Measurements from ENCODE around the gene TTYH2. TPM values are rescaled to one million over a fixed set of nuclear protein-coding genes. Genes with fewer than 3 reads are reported as not detected.

TTYH2 gene
- polyA plus RNA-seq, 3 donors: 12.3 to 57.4 (median 18.7) TPM

- no peaks in the 10 kb centered on the region for H3K27me3 ChIP-seq (ENCODE audit: control insufficient read depth in 2 of 2, insufficient read depth in 2 of 2, low read length in 2 of 2)
- H3K27ac Mint-ChIP-seq: peak overlapping the region in 6 of 7 donors; percentile 55 to 88 (median 74)
- DNase-seq: no peak
- H3K4me3 ChIP-seq (replicated peaks in 1 of 3; ENCODE audit: low read depth in 2 of 3, low read length in 3 of 3): no peak overlapping the region
- H3K27ac ChIP-seq (ENCODE audit: low read depth in 1 of 2, low read length in 2 of 2): peak overlapping the region; percentile 26 to 31
- intact Hi-C loops (cut with micrococcal nuclease): no loop called here
- H3K36me3 ChIP-seq (replicated peaks in 1 of 2; ENCODE audit: control insufficient read depth in 1 of 2, insufficient read depth in 2 of 2, low read length in 2 of 2): peaks cover 37 to 48% of the 10 kb centered on the region in 2 donors
- no peak overlapping the region for H3K4me3 Mint-ChIP-seq
- no peaks in the 10 kb centered on the region for H3K9me3 Mint-ChIP-seq
- peaks cover 0 to 2% (median 0%) of the 10 kb centered on the region in 3 donors for H3K27me3 Mint-ChIP-seq (ENCODE audit: low read depth in 3 of 3)
- H2AFZ ChIP-seq (ENCODE audit: insufficient read depth, low read depth, low read length, poor library complexity, severe bottlenecking): no peak overlapping the region
- H3K9ac ChIP-seq (ENCODE audit: insufficient read depth, low read length, poor library complexity, severe bottlenecking): no peak overlapping the region
- TF ChIP-seq CTCF (IDR thresholded peaks at IDR 0.05): no peak
- peaks cover 53 to 72% of the 10 kb centered on the region in 2 donors for H3K36me3 Mint-ChIP-seq
- WGBS (ENCODE audit: insufficient coverage): no CpG with 5 or more reads among the region's 2 CpGs
- H4K20me1 ChIP-seq (ENCODE audit: insufficient read depth, low read length): no peaks in the 10 kb centered on the region
- H3K4me2 ChIP-seq (replicated peaks; ENCODE audit: extremely low read depth, low read length, poor library complexity, severe bottlenecking): no peak overlapping the region
- no peaks in the 10 kb centered on the region for H3K9me3 ChIP-seq (replicated peaks in 1 of 2; ENCODE audit: control insufficient read depth in 1 of 2, insufficient read depth in 1 of 2, low read length in 2 of 2)
- no peaks in the 10 kb centered on the region for H3K79me2 ChIP-seq (ENCODE audit: insufficient read depth, low read length)
- peaks cover 34 to 44% of the 10 kb centered on the region in 2 donors for H3K4me1 ChIP-seq (ENCODE audit: control insufficient read depth in 1 of 2, insufficient read depth in 2 of 2, low read length in 2 of 2)
- H3K4me1 Mint-ChIP-seq: peaks cover 40% of the 10 kb centered on the region
Observed at GRCh38 chr17:74241847-74242246, 28.5 kb downstream of the TTYH2 start.

GRCh38 chr17:74243013-74243755 lies 29.8 kb downstream of the TTYH2 start:
- Histone ChIP-seq H4K20me1 (ENCODE audit: insufficient read depth, low read length) (no peaks in the 10 kb centered on the region), H3K4me1 (ENCODE audit: control insufficient read depth in 1 of 2, insufficient read depth in 2 of 2, low read length in 2 of 2) (peaks cover 33 to 41% of the 10 kb centered on the region in 2 donors), H3K4me3 (replicated peaks in 1 of 3; ENCODE audit: low read depth in 2 of 3, low read length in 3 of 3) (no peak overlapping the region), H2AFZ (ENCODE audit: insufficient read depth, low read depth, low read length, poor library complexity, severe bottlenecking) (no peak overlapping the region), H3K79me2 (ENCODE audit: insufficient read depth, low read length) (no peaks in the 10 kb centered on the region), H3K27me3 (ENCODE audit: control insufficient read depth in 2 of 2, insufficient read depth in 2 of 2, low read length in 2 of 2) (no peaks in the 10 kb centered on the region), H3K9me3 (replicated peaks in 1 of 2; ENCODE audit: control insufficient read depth in 1 of 2, insufficient read depth in 1 of 2, low read length in 2 of 2) (no peaks in the 10 kb centered on the region), H3K27ac (ENCODE audit: low read depth in 1 of 2, low read length in 2 of 2) (no peak overlapping the region), H3K36me3 (replicated peaks in 1 of 2; ENCODE audit: control insufficient read depth in 1 of 2, insufficient read depth in 2 of 2, low read length in 2 of 2) (peaks cover 34 to 49% of the 10 kb centered on the region in 2 donors), H3K9ac (ENCODE audit: insufficient read depth, low read length, poor library complexity, severe bottlenecking) (no peak overlapping the region), H3K4me2 (replicated peaks; ENCODE audit: extremely low read depth, low read length, poor library complexity, severe bottlenecking) (no peak overlapping the region)
- H3K27ac Mint-ChIP-seq: peak overlapping the region in 1 of 7 donors; percentile 45
- WGBS (ENCODE audit: insufficient coverage): 96% methylated on average over 13 of the region's 13 CpGs
- no peaks in the 10 kb centered on the region for H3K27me3 Mint-ChIP-seq (ENCODE audit: low read depth in 3 of 3)
- H3K4me3 Mint-ChIP-seq: no peak overlapping the region
- intact Hi-C loops (cut with micrococcal nuclease): no loop called here
- H3K36me3 Mint-ChIP-seq: peaks cover 48 to 72% of the 10 kb centered on the region in 2 donors
- TF ChIP-seq CTCF (IDR thresholded peaks at IDR 0.05): no peak
- no peak for DNase-seq
- peaks cover 40% of the 10 kb centered on the region for H3K4me1 Mint-ChIP-seq
- no peaks in the 10 kb centered on the region for H3K9me3 Mint-ChIP-seq
